GM12878 (cell line): ENCODE results near the gene HPSE2. TPM values are rescaled to one million over a fixed set of nuclear protein-coding genes. Genes with fewer than 3 reads are reported as not detected.

ENCODE experiments used
- ATAC-seq: fragments of 200-7000 bp; cut with Tn5 transposase; 3 replicates; pipeline ENCODE4 v1.9.1; 2020; ENCODE audit warnings: mild to moderate bottlenecking, moderate library complexity
- BruUV-seq: library from RNA; stranded (reverse); fragments of 400-500 nt; replicated peaks from 2 replicates; lab custom pipeline; 2021; lab: Mats Ljungman, UMichigan
- CTCF ChIA-PET: fragments of 300-600 bp; sonication (Branson Sonifier 250); formaldehyde crosslinking; extraction: SDS; loops from one replicate; lab custom pipeline; 2021; ENCODE audit warnings: inconsistent platforms; lab: Yijun Ruan, JAX
- POLR2A ChIA-PET: fragments of 350-600 bp; formaldehyde crosslinking; extraction: SDS; loops from one replicate; lab custom pipeline; 2021; ENCODE audit warnings: inconsistent platforms; lab: Charles Lee
- RAD21 ChIA-PET: fragments of 300-600 bp; sonication (Branson Sonifier 250); formaldehyde crosslinking; loops from one replicate; lab custom pipeline; 2023; ENCODE audit warnings: antibody characterized with exemption; ENCODE audit not compliant: unreplicated experiment; lab: Charles Lee
- SMC1A ChIA-PET: fragments of 300-600 bp; sonication (Branson Sonifier 250); formaldehyde crosslinking; loops from one replicate; lab custom pipeline; 2023; ENCODE audit not compliant: unreplicated experiment, uncharacterized antibody; lab: Charles Lee
- DNase-seq: peaks from one replicate; pipeline ENCODE4 v3.0.0-alpha.2; 2011; ENCODE audit warnings: low read depth, low spot score
- FAIRE-seq: peaks from 3 replicates; lab custom pipeline; 2011; peaks lifted over from hg19 to GRCh38; lab: Jason Lieb, UNC
- H2AFZ ChIP-seq: 2 replicates; pipeline ENCODE4 v1.6.0; 2011; ENCODE audit warnings: low read depth, low read length, control low read depth; ENCODE audit not compliant: control insufficient read depth
- H3K27ac ChIP-seq: 2 replicates; pipeline ENCODE4 v1.5.1; 2011; ENCODE audit warnings: control low read depth; ENCODE audit not compliant: control insufficient read depth, insufficient read depth
- H3K27me3 ChIP-seq, 2 experiments: replicated peaks in 1 of 2; 2 replicates each; pipeline versions ENCODE4 v1.6.0 to v1.6.1; 2011; ENCODE audit warnings: low read length in 1 of 2; ENCODE audit not compliant: control insufficient read depth in 2 of 2, insufficient read depth in 2 of 2
- H3K36me3 ChIP-seq, 2 experiments: 2 replicates each; pipeline ENCODE4 v1.5.1; 2011; ENCODE audit warnings: low read length in 1 of 2; ENCODE audit not compliant: control insufficient read depth in 2 of 2, insufficient read depth in 2 of 2
- H3K4me1 ChIP-seq: 2 replicates; pipeline ENCODE4 v1.6.1; 2011; ENCODE audit warnings: mild to moderate bottlenecking, low read length, moderate library complexity, mixed read lengths; ENCODE audit not compliant: control insufficient read depth, insufficient read depth
- H3K4me2 ChIP-seq: 2 replicates; pipeline ENCODE4 v1.6.0; 2011; ENCODE audit warnings: control low read depth; ENCODE audit not compliant: control insufficient read depth, insufficient read depth
- H3K4me3 ChIP-seq: fragments of 200-600 bp; sonication (generic); 2 replicates; pipeline ENCODE4 v1.5.1; 2016
- H3K79me2 ChIP-seq: 2 replicates; pipeline ENCODE4 v1.6.0; 2011; ENCODE audit warnings: low read length; ENCODE audit not compliant: control insufficient read depth, insufficient read depth
- H3K9ac ChIP-seq: 2 replicates; pipeline ENCODE4 v1.8.0; 2011; ENCODE audit warnings: low read length, control low read depth, mixed read lengths; ENCODE audit not compliant: control insufficient read depth, insufficient read depth
- H3K9me3 ChIP-seq: replicated peaks from 3 replicates; pipeline ENCODE4 v1.5.1; 2011; ENCODE audit warnings: mild to moderate bottlenecking, low read length; ENCODE audit not compliant: control insufficient read depth, insufficient read depth
- H4K20me1 ChIP-seq: 2 replicates; pipeline ENCODE4 v1.6.0; 2011; ENCODE audit not compliant: control insufficient read depth, insufficient read depth
- BMI1 ChIP-seq: fragments of 450-650 bp; IDR thresholded peaks from 2 replicates; pipeline ENCODE4 v1.6.1; 2016; ENCODE audit warnings: mild to moderate bottlenecking, moderate library complexity, borderline replicate concordance
- CBX5 ChIP-seq: sonication (generic); IDR thresholded peaks from 2 replicates; pipeline ENCODE4 v1.6.1; 2016; ENCODE audit warnings: low read depth, moderate library complexity, mild to moderate bottlenecking, inconsistent platforms
- CHD1 ChIP-seq: IDR thresholded peaks from 2 replicates; pipeline ENCODE4 v1.6.1; 2012; ENCODE audit warnings: low read depth, low read length, improper control_type of control experiment
- ESRRA ChIP-seq: IDR thresholded peaks from 2 replicates; pipeline ENCODE4 v1.6.1; 2012; ENCODE audit warnings: mild to moderate bottlenecking, low read length, improper control_type of control experiment
- HDGF ChIP-seq: fragments of 450-650 bp; IDR thresholded peaks from 2 replicates; pipeline ENCODE4 v1.6.1; 2016; ENCODE audit warnings: antibody characterized with exemption
- IRF4 ChIP-seq: IDR thresholded peaks from 2 replicates; pipeline ENCODE4 v1.6.1; 2011; ENCODE audit warnings: low read depth, low read length
- JUNB ChIP-seq: IDR thresholded peaks from 2 replicates; pipeline ENCODE4 v1.6.1; 2016; ENCODE audit warnings: antibody characterized with exemption, mild to moderate bottlenecking
- KAT2A ChIP-seq: conservative IDR thresholded peaks from 2 replicates; pipeline ENCODE4 v1.6.1; 2011; ENCODE audit warnings: low read depth, low read length; ENCODE audit not compliant: control insufficient read depth
- MLLT1 ChIP-seq: fragments of 450-650 bp; IDR thresholded peaks from 2 replicates; pipeline ENCODE4 v1.6.1; 2016; ENCODE audit warnings: mild to moderate bottlenecking
- MTA3 ChIP-seq: IDR thresholded peaks from 2 replicates; pipeline ENCODE4 v1.6.1; 2012; ENCODE audit warnings: low read length, inconsistent platforms, borderline replicate concordance
- NKRF ChIP-seq: fragments of 450-650 bp; conservative IDR thresholded peaks from 2 replicates; pipeline ENCODE4 v1.6.1; 2017; ENCODE audit warnings: mild to moderate bottlenecking, moderate library complexity
- NRF1 ChIP-seq: conservative IDR thresholded peaks from 2 replicates; pipeline ENCODE4 v1.6.1; 2011; ENCODE audit warnings: mild to moderate bottlenecking, low read depth, low read length, improper control_type of control experiment
- PAX5 ChIP-seq: IDR thresholded peaks from 2 replicates; pipeline ENCODE4 v1.6.1; 2011; ENCODE audit warnings: low read depth, low read length, borderline replicate concordance
- POLR2A ChIP-seq: IDR thresholded peaks from 2 replicates; pipeline ENCODE4 v1.6.1; 2011; ENCODE audit warnings: low read depth, mild to moderate bottlenecking, low read length
- POLR2AphosphoS2 ChIP-seq: IDR thresholded peaks from 2 replicates; pipeline ENCODE4 v1.6.1; 2011; ENCODE audit warnings: low read depth, mild to moderate bottlenecking, low read length, improper control_type of control experiment, moderate library complexity
- RAD21 ChIP-seq: IDR thresholded peaks from 2 replicates; pipeline ENCODE4 v1.6.1; 2011; ENCODE audit warnings: mild to moderate bottlenecking, low read depth, low read length, moderate library complexity; ENCODE audit not compliant: insufficient read depth
- SMARCA5 ChIP-seq: fragments of 450-650 bp; IDR thresholded peaks from 2 replicates; pipeline ENCODE4 v1.6.1; 2017; ENCODE audit warnings: mild to moderate bottlenecking
- STAT3 ChIP-seq: IDR thresholded peaks from 2 replicates; pipeline ENCODE4 v1.6.1; 2011; ENCODE audit warnings: low read depth, low read length, improper control_type of control experiment
- TBL1XR1 ChIP-seq: IDR thresholded peaks from 2 replicates; pipeline ENCODE4 v1.6.1; 2012; ENCODE audit warnings: low read depth, low read length, improper control_type of control experiment
- TCF7 ChIP-seq: IDR thresholded peaks from 2 replicates; pipeline ENCODE4 v1.6.1; 2014; ENCODE audit warnings: antibody characterized with exemption, borderline replicate concordance
- WRNIP1 ChIP-seq: IDR thresholded peaks from 2 replicates; pipeline ENCODE4 v1.6.1; 2011; ENCODE audit warnings: low read depth, low read length, improper control_type of control experiment, borderline replicate concordance
- WGBS: methylation state at CpG from one replicate; pipeline ENCODE4 v1.1.6; 2016; ENCODE audit warnings: low lambda C conversion rate; ENCODE audit not compliant: insufficient replicate concordance, insufficient coverage; ENCODE audit errors: missing lambda C conversion rate; 5-methylcytosine and 5-hydroxymethylcytosine counted together
- in situ Hi-C: fragments of 300-500 bp; cut with MboI; formaldehyde crosslinking; loops from 9 replicates; pipeline ENCODE4 v1.14.3; 2018; ENCODE audit warnings: mixed read lengths
- intact Hi-C: fragments of 100-400 bp; cut with micrococcal nuclease; formaldehyde crosslinking; loops from one replicate; pipeline ENCODE4 v1.14.2; 2022; ENCODE audit not compliant: unreplicated experiment
- polyA plus RNA-seq, 11 experiments: library from polyadenylated mRNA; depleted of rRNA in 4 of 11; unstranded in 6 of 11; stranded (reverse) in 5 of 11; fragments of >200 nt; fragmentation: Nextera tagmentation in 4 of 11; fragmentation: Illumina TruSeq in 1 of 11; extraction: Ambion mirVana in 4 of 11; extraction: Trizol in 1 of 11; gene quantifications; 1 replicate in 1 of 11; 2 replicates in 10 of 11; pipeline versions ENCODE4 v1.2.1 to v1.2.3, GENCODE V29; 2011 to 2016; ENCODE audit warnings: inconsistent platforms in 2 of 11, missing spikeins in 2 of 11, low read depth in 1 of 11
- total RNA-seq, 4 experiments: library from RNA; depleted of rRNA in 3 of 4; stranded (reverse); fragments of >200 nt in 3 of 4; fragmentation: Illumina TruSeq in 1 of 4; extraction: Trizol in 1 of 4; gene quantifications; 2 replicates each; pipeline versions ENCODE4 v1.2.1 to v1.2.3, GENCODE V29; 2013 to 2021

Gene HPSE2
- total and polyA plus RNA-seq, 10 of the 15 experiments (the other 5 are each of a cell fraction or from before 2014, with no cell fraction given): 0.06 TPM; not detected in 9

DNA sequence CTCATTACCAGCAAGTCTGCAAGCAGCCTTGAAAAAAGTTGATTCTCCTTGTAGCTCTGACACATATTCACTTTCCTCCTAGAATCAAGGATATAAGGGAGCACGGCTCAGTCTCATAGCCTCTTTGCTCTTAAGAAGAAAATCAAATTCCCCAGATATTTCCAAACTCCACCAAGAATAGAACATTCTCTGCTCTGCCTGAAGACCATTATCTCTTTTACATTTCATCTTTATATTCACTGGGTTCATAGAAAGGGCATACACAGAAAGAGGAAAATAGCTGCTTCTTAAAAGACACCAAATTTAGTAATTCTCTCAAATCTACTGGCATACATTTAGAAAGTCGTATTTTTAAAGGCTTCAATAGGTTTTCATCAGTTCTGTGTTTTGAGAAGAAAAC lies 92.0 kb downstream of the HPSE2 start:
- H3K79me2 ChIP-seq: no peaks in the 10 kb centered on the region
- POLR2A ChIA-PET: no interaction called here

DNA sequence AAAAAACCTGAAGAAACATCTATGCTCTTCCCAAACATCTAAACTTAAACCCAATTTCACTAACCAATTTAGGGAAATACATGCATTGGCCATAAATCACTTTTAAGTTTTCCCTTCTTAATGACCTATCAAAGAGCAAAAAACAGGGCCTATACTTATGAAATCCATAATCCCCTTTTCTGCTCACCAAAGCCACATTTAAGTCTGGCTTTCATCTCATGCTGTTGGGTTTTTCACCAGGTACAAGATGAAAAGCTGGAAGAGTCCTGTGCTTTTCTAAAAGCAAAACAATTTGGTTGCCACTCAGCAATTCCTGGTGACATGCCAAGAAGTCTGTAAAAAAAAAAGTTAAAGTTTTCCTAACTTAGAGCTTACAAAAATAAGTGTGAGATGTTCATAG lies 92.6 kb downstream of the HPSE2 start:
- Histone ChIP-seq H3K9me3 (no peaks in the 10 kb centered on the region), H3K27ac (no peak overlapping the region), H3K4me1 (no peaks in the 10 kb centered on the region), H3K4me3 (no peak overlapping the region), H3K4me2 (no peak overlapping the region), H2AFZ (no peak overlapping the region), H4K20me1 (no peaks in the 10 kb centered on the region), H3K36me3 (no peaks in the 10 kb centered on the region), H3K79me2 (no peaks in the 10 kb centered on the region), H3K27me3 (no peaks in the 10 kb centered on the region), H3K9ac (no peak overlapping the region)
- ATAC-seq: no peak
- ChIA-PET RAD21 (no interaction called here), CTCF (no interaction called here), SMC1A (no interaction called here), POLR2A (no interaction called here)
- BruUV-seq: no TSS peak
- intact Hi-C loops (no loop called here), in situ Hi-C loops (no loop called here)
- DNase-seq: no peak
- FAIRE-seq: no peak
- TF ChIP-seq NKRF (no peak), TCF7 (no peak), MTA3 (no peak), POLR2AphosphoS2 (no peak), NRF1 (no peak), MLLT1 (no peak), HDGF (no peak), WRNIP1 (no peak), BMI1 (no peak), JUNB (no peak), KAT2A (no peak), POLR2A (no peak), IRF4 (no peak), TBL1XR1 (no peak), CHD1 (no peak), CBX5 (no peak)

More for the DNA sequence above, 92.0 kb downstream of the HPSE2 start:
- ATAC-seq: no peak
- Histone ChIP-seq H3K9me3 (no peaks in the 10 kb centered on the region), H3K27ac (no peak overlapping the region), H3K9ac (no peak overlapping the region), H3K36me3 (no peaks in the 10 kb centered on the region), H4K20me1 (no peaks in the 10 kb centered on the region), H3K4me3 (no peak overlapping the region), H3K4me2 (no peak overlapping the region), H3K27me3 (no peaks in the 10 kb centered on the region), H2AFZ (no peak overlapping the region), H3K4me1 (no peaks in the 10 kb centered on the region)
- in situ Hi-C loops (no loop called here), intact Hi-C loops (no loop called here)
- DNase-seq: no peak
- SMC1A ChIA-PET: no interaction called here
- WGBS: 3% methylated on average over 2 of the region's 2 CpGs
- CTCF ChIA-PET: no interaction called here
- RAD21 ChIA-PET: no interaction called here
- BruUV-seq: no TSS peak
- TF ChIP-seq STAT3 (no peak), SMARCA5 (no peak), RAD21 (no peak), ESRRA (no peak), PAX5 (no peak)
- no peak for FAIRE-seq
